H9 (cell line): ENCODE measurements around the gene KRT13. TPM values are rescaled to one million over a fixed set of nuclear protein-coding genes. Genes with fewer than 3 reads are reported as not detected.

ENCODE experiments used
- DNase-seq: peaks from one replicate; pipeline ENCODE4 v3.0.0-alpha.2; 2017
- H2AFZ ChIP-seq: one replicate; pipeline ENCODE4 v1.6.1; 2013; ENCODE audit warnings: mild to moderate bottlenecking, low read length, control low read depth, moderate library complexity
- H2AK5ac ChIP-seq: 2 replicates; pipeline ENCODE4 v1.6.1; 2013; ENCODE audit warnings: low read length, control low read depth, mixed read lengths; ENCODE audit not compliant: insufficient read length
- H2BK120ac ChIP-seq: one replicate; pipeline ENCODE4 v1.6.1; 2013; ENCODE audit warnings: low read depth, mild to moderate bottlenecking, low read length, control low read depth, inconsistent platforms; ENCODE audit not compliant: poor library complexity, severe bottlenecking
- H2BK12ac ChIP-seq: 2 replicates; pipeline ENCODE4 v1.6.1; 2013; ENCODE audit warnings: low read length, control low read depth, mixed read lengths, low read depth; ENCODE audit not compliant: insufficient read length
- H2BK15ac ChIP-seq: 2 replicates; pipeline ENCODE4 v1.6.1; 2013; ENCODE audit warnings: low read depth, low read length, control low read depth
- H2BK20ac ChIP-seq: one replicate; pipeline ENCODE4 v1.6.1; 2013; ENCODE audit warnings: low read depth, mild to moderate bottlenecking, low read length, control low read depth, inconsistent platforms; ENCODE audit not compliant: poor library complexity, severe bottlenecking
- H2BK5ac ChIP-seq: 2 replicates; pipeline ENCODE4 v1.6.1; 2013; ENCODE audit warnings: low read length, control low read depth, mixed read lengths; ENCODE audit not compliant: insufficient read length
- H3K14ac ChIP-seq: 2 replicates; pipeline ENCODE4 v1.6.1; 2013; ENCODE audit warnings: low read length, control low read depth; ENCODE audit not compliant: insufficient read depth
- H3K18ac ChIP-seq: 2 replicates; pipeline ENCODE4 v1.6.1; 2013; ENCODE audit warnings: low read depth, mild to moderate bottlenecking, mixed read lengths, low read length, control low read depth; ENCODE audit not compliant: insufficient read length
- H3K23ac ChIP-seq: 2 replicates; pipeline ENCODE4 v1.6.1; 2013; ENCODE audit warnings: low read length, control low read depth, mixed read lengths, low read depth; ENCODE audit not compliant: insufficient read length
- H3K23me2 ChIP-seq: 2 replicates; pipeline ENCODE4 v1.6.1; 2013; ENCODE audit warnings: low read depth, mild to moderate bottlenecking, mixed read lengths, low read length, control low read depth; ENCODE audit not compliant: insufficient read length, poor library complexity, severe bottlenecking
- H3K27ac ChIP-seq: 2 replicates; pipeline ENCODE4 v1.5.1; 2013; ENCODE audit warnings: low read length, control low read depth, mixed read lengths, low read depth; ENCODE audit not compliant: insufficient read length
- H3K27me3 ChIP-seq: 2 replicates; pipeline ENCODE4 v1.6.1; 2013; ENCODE audit warnings: low read length, control low read depth, inconsistent platforms; ENCODE audit not compliant: insufficient read depth
- H3K4ac ChIP-seq: 2 replicates; pipeline ENCODE4 v1.6.1; 2013; ENCODE audit warnings: low read depth, mild to moderate bottlenecking, control low read depth, inconsistent platforms, low read length, moderate library complexity
- H3K4me1 ChIP-seq: 2 replicates; pipeline ENCODE4 v1.6.1; 2013; ENCODE audit warnings: low read length, control low read depth, inconsistent platforms; ENCODE audit not compliant: insufficient read depth
- H3K4me2 ChIP-seq: 2 replicates; pipeline ENCODE4 v1.6.1; 2013; ENCODE audit warnings: low read length, control low read depth, mixed read lengths; ENCODE audit not compliant: insufficient read length, insufficient read depth
- H3K56ac ChIP-seq: 2 replicates; pipeline ENCODE4 v1.6.1; 2013; ENCODE audit warnings: low read depth, mild to moderate bottlenecking, mixed read lengths, low read length, control low read depth; ENCODE audit not compliant: insufficient read length
- H3K79me1 ChIP-seq: 2 replicates; pipeline ENCODE4 v1.6.1; 2013; ENCODE audit warnings: low read depth, mild to moderate bottlenecking, moderate library complexity, low read length, control low read depth, inconsistent platforms; ENCODE audit not compliant: insufficient read depth, poor library complexity, severe bottlenecking
- H3K79me2 ChIP-seq: 2 replicates; pipeline ENCODE4 v1.6.1; 2013; ENCODE audit warnings: low read length, control low read depth, inconsistent platforms; ENCODE audit not compliant: insufficient read depth
- H3K9ac ChIP-seq: 2 replicates; pipeline ENCODE4 v1.6.1; 2013; ENCODE audit warnings: low read length, control low read depth, mixed read lengths; ENCODE audit not compliant: insufficient read length; ENCODE audit errors: extremely low read depth
- H3K9me3 ChIP-seq: one replicate; pipeline ENCODE4 v1.6.1; 2013; ENCODE audit warnings: low read depth, low read length, inconsistent platforms; ENCODE audit not compliant: control insufficient read depth
- H3T11ph ChIP-seq: one replicate; pipeline ENCODE4 v1.6.1; 2013; ENCODE audit warnings: mild to moderate bottlenecking, low read length, control low read depth, inconsistent platforms
- H4K20me1 ChIP-seq: one replicate; pipeline ENCODE4 v1.6.1; 2013; ENCODE audit not compliant: control insufficient read depth, insufficient read length, insufficient read depth
- H4K5ac ChIP-seq: 2 replicates; pipeline ENCODE4 v1.6.1; 2013; ENCODE audit warnings: low read depth, mild to moderate bottlenecking, mixed read lengths, low read length, control low read depth; ENCODE audit not compliant: insufficient read length
- H4K8ac ChIP-seq: replicated peaks from 2 replicates; pipeline ENCODE4 v1.6.1; 2013; ENCODE audit warnings: low read length, control low read depth, mixed read lengths, low read depth; ENCODE audit not compliant: insufficient read length
- H4K91ac ChIP-seq: 2 replicates; pipeline ENCODE4 v1.6.1; 2013; ENCODE audit warnings: low read depth, mild to moderate bottlenecking, moderate library complexity, mixed read lengths, low read length, control low read depth; ENCODE audit not compliant: insufficient read length
- H3K27ac Mint-ChIP-seq, 3 experiments: 2 replicates in 2 of 3; 3 replicates in 1 of 3; pipeline ENCODE4 v1.8.0; 2020 to 2021; ENCODE audit warnings: mixed read lengths in 3 of 3, mild to moderate bottlenecking in 1 of 3, moderate library complexity in 1 of 3
- H3K27me3 Mint-ChIP-seq: 2 replicates; pipeline ENCODE4 v1.8.0; 2021; ENCODE audit warnings: low read depth, mild to moderate bottlenecking, moderate library complexity, mixed read lengths
- H3K36me3 Mint-ChIP-seq, 3 experiments: 2 replicates in 2 of 3; 3 replicates in 1 of 3; pipeline ENCODE4 v1.8.0; 2020 to 2021; ENCODE audit warnings: low read depth in 3 of 3, mixed read lengths in 3 of 3; ENCODE audit not compliant: insufficient read depth in 1 of 3
- H3K4me1 Mint-ChIP-seq, 2 experiments: 2 replicates each; pipeline ENCODE4 v1.8.0; 2020; ENCODE audit warnings: mixed read lengths in 2 of 2
- H3K4me3 Mint-ChIP-seq, 2 experiments: 2 replicates in 1 of 2; 3 replicates in 1 of 2; pipeline ENCODE4 v1.8.0; 2020 to 2021; ENCODE audit warnings: mild to moderate bottlenecking in 2 of 2, mixed read lengths in 2 of 2, moderate library complexity in 1 of 2
- H3K9me3 Mint-ChIP-seq, 2 experiments: 2 replicates in 1 of 2; 3 replicates in 1 of 2; pipeline ENCODE4 v1.8.0; 2020; ENCODE audit warnings: mild to moderate bottlenecking in 2 of 2, mixed read lengths in 2 of 2, moderate library complexity in 1 of 2
- WGBS: extraction: QIAGEN DNeasy Blood & Tissue Kit; methylation state at CpG from one replicate; pipeline ENCODE4 v1.1.7; 2013; ENCODE audit warnings: missing lambda C conversion rate, low lambda C conversion rate, mixed read lengths; ENCODE audit not compliant: insufficient read length; ENCODE audit errors: extremely low coverage; 5-methylcytosine and 5-hydroxymethylcytosine counted together
- total RNA-seq: library from RNA; stranded (reverse); gene quantifications from 2 replicates; pipeline ENCODE4 v1.2.1, GENCODE V29; 2021
- TF ChIP-seq, protein P1 (sequence below): fragments of 200-600 bp; sonication (generic); conservative IDR thresholded peaks from 3 replicates; pipeline ENCODE4 v1.8.0; 2021; ENCODE audit warnings: antibody characterized with exemption, mild to moderate bottlenecking

The KRT13 gene
- total RNA-seq, 1 experiment from 2014 or later, result not detected

DNA sequence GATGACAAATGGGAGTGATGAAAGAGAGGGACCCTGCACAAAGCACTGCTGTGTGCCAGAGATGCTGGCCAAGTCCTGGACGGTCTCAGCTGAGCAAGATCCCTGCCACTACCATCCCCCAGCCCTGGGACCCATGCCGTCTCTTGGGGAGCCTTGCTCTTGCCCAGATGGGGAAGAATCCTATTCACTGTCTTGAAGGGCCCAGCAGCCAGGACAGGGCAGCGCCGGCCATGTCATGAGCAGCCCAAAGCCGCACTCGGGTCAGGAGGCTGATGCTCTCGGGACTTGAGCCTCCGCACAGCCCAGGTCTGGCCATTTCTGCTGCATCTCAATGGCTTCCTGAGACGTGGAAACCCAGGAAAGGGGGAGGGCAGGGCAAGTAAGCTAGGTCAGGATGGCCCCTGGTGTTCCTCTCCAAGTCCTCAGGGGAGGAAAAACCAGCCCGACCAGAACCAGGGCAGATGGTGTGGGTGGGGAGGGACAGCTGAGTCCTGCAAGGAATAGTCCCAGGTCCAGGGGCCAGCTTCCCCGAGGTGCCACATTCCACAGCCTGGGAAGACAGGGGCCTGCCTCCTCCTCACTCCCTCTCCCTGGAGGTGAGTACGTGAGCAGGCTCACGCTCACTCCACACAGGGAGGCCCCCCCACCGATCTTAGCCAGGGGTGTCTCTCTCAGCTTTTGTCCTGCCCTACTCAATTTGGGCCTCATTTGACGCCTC is 30.5 kb upstream of the KRT13 start:
- Histone ChIP-seq H2BK12ac (no peak overlapping the region), H4K20me1 (no peaks in the 10 kb centered on the region), H4K8ac (no peak overlapping the region), H3K14ac (no peak overlapping the region), H2BK20ac (no peak overlapping the region), H3K9me3 (no peaks in the 10 kb centered on the region), H3K18ac (no peak overlapping the region), H3K27me3 (no peaks in the 10 kb centered on the region), H3K4ac (no peak overlapping the region), H3K79me1 (no peaks in the 10 kb centered on the region), H3K4me1 (peaks cover 2% of the 10 kb centered on the region; the same call in 1 of the 2 replicates), H4K91ac (no peak overlapping the region), H2BK120ac (no peak overlapping the region), H3T11ph (no peak overlapping the region), H3K23me2 (no peaks in the 10 kb centered on the region), H2AFZ (no peak overlapping the region), H3K9ac (no peak overlapping the region), H2BK15ac (no peak overlapping the region), H3K27ac (no peak overlapping the region), H3K4me2 (no peak overlapping the region), H2AK5ac (no peak overlapping the region), H3K23ac (no peak overlapping the region), H3K56ac (no peak overlapping the region), H3K79me2 (no peaks in the 10 kb centered on the region), H4K5ac (no peak overlapping the region), H2BK5ac (no peak overlapping the region)
- H3K27ac Mint-ChIP-seq, result no peak overlapping the region; a peak in 1 of 7 replicates
- peaks cover 42 to 56% of the 10 kb centered on the region in 2 experiments for H3K4me1 Mint-ChIP-seq
- no peaks in the 10 kb centered on the region; a peak in 1 of 5 replicates for H3K9me3 Mint-ChIP-seq
- no peaks in the 10 kb centered on the region for H3K36me3 Mint-ChIP-seq
- peaks cover 24% of the 10 kb centered on the region for H3K27me3 Mint-ChIP-seq
- TF ChIP-seq, protein P1, sequence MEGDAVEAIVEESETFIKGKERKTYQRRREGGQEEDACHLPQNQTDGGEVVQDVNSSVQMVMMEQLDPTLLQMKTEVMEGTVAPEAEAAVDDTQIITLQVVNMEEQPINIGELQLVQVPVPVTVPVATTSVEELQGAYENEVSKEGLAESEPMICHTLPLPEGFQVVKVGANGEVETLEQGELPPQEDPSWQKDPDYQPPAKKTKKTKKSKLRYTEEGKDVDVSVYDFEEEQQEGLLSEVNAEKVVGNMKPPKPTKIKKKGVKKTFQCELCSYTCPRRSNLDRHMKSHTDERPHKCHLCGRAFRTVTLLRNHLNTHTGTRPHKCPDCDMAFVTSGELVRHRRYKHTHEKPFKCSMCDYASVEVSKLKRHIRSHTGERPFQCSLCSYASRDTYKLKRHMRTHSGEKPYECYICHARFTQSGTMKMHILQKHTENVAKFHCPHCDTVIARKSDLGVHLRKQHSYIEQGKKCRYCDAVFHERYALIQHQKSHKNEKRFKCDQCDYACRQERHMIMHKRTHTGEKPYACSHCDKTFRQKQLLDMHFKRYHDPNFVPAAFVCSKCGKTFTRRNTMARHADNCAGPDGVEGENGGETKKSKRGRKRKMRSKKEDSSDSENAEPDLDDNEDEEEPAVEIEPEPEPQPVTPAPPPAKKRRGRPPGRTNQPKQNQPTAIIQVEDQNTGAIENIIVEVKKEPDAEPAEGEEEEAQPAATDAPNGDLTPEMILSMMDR, result no peak
- no CpG with 5 or more reads among the region's 15 CpGs for WGBS
- DNase-seq, result no peak
- H3K4me3 Mint-ChIP-seq, result no peak overlapping the region
